A549 (cell line): ENCODE results near the gene CCDC12.

Source experiments
- BCL3 ChIP-seq: fragments of >200 bp; sonication (Bioruptor Twin); formaldehyde crosslinking; IDR thresholded peaks from 3 replicates; pipeline ENCODE4 v1.6.1; 2016
- EHMT2 ChIP-seq: fragments of 200-600 bp; sonication (generic); IDR thresholded peaks from 2 replicates; pipeline ENCODE4 v1.6.1; 2016; ENCODE audit warnings: antibody characterized with exemption, low read depth, mild to moderate bottlenecking, moderate library complexity
- EP300 ChIP-seq, 2 experiments: fragments of >200 bp; sonication (Bioruptor Twin); formaldehyde crosslinking; IDR thresholded peaks; 2 replicates in 1 of 2; 3 replicates in 1 of 2; pipeline ENCODE4 v1.6.1; 2016 to 2017
- RCOR1 ChIP-seq: fragments of 150-350 bp; IDR thresholded peaks from 2 replicates; pipeline ENCODE4 v1.6.1; 2014; ENCODE audit warnings: antibody characterized with exemption, low read length, low read depth
- ZFP36 ChIP-seq: fragments of 450-650 bp; IDR thresholded peaks from 2 replicates; pipeline ENCODE4 v1.6.1; 2014; ENCODE audit warnings: borderline replicate concordance; ENCODE audit not compliant: partially characterized antibody
- TF ChIP-seq, protein P1 (sequence below): fragments of >200 bp; sonication (Bioruptor Twin); formaldehyde crosslinking; IDR thresholded peaks from 3 replicates; pipeline ENCODE4 v1.5.1; 2016

DNA sequence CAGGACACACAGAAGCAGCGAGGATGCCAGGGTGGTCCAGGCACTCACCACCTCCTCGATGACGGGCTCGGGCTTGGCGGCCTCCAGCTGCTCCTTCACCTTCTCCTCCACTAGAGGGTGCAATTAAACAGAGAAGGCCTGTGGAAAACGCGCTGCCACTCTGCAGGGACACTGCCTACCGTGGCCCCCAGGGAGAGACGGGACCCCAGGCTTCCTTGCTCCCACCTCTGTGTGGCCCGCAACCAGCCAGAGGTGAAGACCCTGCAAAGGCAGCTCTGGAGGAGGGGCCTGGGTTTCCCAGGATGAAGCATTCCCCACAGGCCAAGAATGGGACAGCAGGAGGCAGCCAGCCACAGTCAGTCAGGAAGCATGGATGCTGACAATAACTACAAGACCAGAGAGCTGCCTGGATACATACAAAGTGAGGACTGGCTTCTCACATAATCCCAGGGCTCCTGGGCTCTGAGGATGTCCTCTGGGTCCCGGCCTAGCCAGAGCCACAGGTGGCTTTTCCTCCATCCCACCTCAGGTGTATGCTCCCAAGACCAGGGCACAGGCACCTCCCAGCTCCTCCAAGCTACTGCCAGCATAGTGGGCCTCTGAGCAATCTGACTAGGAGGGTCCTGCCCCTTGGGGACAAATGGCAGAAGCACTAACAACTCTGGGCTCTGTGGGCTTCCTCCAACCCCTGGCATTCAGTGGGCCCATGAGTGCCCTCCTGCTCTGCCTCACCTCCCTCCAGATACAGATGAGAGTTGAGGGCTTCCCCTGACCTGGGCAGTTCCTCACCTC lies 52.8 kb downstream of the CCDC12 start:
- TF ChIP-seq, protein P1, sequence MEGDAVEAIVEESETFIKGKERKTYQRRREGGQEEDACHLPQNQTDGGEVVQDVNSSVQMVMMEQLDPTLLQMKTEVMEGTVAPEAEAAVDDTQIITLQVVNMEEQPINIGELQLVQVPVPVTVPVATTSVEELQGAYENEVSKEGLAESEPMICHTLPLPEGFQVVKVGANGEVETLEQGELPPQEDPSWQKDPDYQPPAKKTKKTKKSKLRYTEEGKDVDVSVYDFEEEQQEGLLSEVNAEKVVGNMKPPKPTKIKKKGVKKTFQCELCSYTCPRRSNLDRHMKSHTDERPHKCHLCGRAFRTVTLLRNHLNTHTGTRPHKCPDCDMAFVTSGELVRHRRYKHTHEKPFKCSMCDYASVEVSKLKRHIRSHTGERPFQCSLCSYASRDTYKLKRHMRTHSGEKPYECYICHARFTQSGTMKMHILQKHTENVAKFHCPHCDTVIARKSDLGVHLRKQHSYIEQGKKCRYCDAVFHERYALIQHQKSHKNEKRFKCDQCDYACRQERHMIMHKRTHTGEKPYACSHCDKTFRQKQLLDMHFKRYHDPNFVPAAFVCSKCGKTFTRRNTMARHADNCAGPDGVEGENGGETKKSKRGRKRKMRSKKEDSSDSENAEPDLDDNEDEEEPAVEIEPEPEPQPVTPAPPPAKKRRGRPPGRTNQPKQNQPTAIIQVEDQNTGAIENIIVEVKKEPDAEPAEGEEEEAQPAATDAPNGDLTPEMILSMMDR: peak; percentile 78
- TF ChIP-seq EP300 (IDR thresholded peaks at IDR 0.05): no peak
- TF ChIP-seq ZFP36: no peak
- TF ChIP-seq EHMT2: no peak
- no peak for TF ChIP-seq RCOR1
- TF ChIP-seq BCL3: no peak
